Mammary epithelial cell (primary cell): ENCODE data around the gene ROBO1.

Experiments
- EZH2 ChIP-seq: IDR thresholded peaks from 2 replicates; pipeline ENCODE4 v1.6.1; 2012; ENCODE audit warnings: low read length, inconsistent platforms, borderline replicate concordance
- TF ChIP-seq, protein P1 (sequence below), 2 donors: IDR thresholded peaks in 1 of 2; conservative IDR thresholded peaks in 1 of 2; 2 replicates each; pipeline ENCODE4 v1.5.1; 2011 to 2012; ENCODE audit warnings: inconsistent platforms in 2 of 2, low read length in 2 of 2, mild to moderate bottlenecking in 2 of 2, control low read depth in 1 of 2, low read depth in 1 of 2; ENCODE audit not compliant: insufficient read depth in 1 of 2; ENCODE audit errors: extremely low read depth in 1 of 2

DNA sequence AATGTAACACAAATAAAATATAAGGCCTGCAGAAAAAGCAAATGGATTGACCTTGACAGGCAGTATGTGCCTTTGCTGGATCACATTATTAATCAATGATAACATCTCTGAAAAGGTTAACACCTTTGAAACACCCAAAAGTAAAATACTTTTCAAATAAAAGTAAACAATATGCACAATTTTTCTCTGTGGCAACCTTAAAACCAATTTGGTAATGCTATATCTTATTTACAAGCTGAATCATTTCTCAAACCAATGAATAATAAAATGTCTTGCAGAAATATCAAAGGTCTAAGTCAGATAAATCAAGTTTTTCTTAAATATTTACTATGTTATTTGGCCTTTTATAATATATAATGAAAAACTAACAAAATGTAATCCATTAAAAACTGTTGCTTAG is 1018.7 kb downstream of the ROBO1 start:
- TF ChIP-seq, protein P1, sequence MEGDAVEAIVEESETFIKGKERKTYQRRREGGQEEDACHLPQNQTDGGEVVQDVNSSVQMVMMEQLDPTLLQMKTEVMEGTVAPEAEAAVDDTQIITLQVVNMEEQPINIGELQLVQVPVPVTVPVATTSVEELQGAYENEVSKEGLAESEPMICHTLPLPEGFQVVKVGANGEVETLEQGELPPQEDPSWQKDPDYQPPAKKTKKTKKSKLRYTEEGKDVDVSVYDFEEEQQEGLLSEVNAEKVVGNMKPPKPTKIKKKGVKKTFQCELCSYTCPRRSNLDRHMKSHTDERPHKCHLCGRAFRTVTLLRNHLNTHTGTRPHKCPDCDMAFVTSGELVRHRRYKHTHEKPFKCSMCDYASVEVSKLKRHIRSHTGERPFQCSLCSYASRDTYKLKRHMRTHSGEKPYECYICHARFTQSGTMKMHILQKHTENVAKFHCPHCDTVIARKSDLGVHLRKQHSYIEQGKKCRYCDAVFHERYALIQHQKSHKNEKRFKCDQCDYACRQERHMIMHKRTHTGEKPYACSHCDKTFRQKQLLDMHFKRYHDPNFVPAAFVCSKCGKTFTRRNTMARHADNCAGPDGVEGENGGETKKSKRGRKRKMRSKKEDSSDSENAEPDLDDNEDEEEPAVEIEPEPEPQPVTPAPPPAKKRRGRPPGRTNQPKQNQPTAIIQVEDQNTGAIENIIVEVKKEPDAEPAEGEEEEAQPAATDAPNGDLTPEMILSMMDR (conservative IDR thresholded peaks at IDR 0.05 in 1 of 2, IDR thresholded peaks at IDR 0.05 in 1 of 2; ENCODE audit: extremely low read depth in 1 of 2, insufficient read depth in 1 of 2, low read depth in 1 of 2, low read length in 2 of 2), result no peak
- no peak for TF ChIP-seq EZH2
